ENCODE data around the gene RBBP5. TPM values are rescaled to one million over a fixed set of nuclear protein-coding genes. Genes with fewer than 3 reads are reported as not detected.

RBBP5 gene
- polyA plus RNA-seq, 1 donor from 2014 or later = 24.2 TPM

DNA sequence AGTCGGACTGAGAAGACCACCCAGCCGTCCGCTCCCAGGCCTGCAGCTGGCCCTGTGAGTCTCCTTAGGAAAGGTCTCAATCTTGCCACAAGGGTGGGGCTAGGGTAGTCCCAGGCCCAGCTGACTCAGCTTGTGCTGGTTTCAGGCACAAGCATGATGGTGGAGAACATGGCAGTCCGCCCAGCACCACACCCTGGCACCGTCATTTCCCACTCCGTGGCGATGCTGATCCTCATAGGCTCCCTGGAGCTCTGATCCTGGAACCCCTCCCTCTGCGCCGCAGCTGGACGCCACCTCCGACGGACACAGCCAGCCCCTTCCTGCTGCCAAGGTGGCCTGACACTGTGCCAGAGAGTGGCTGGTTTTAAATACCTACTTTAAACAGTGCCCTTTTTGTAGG is 48.3 kb downstream of the RBBP5 start:
- Histone ChIP-seq H2AFZ (ENCODE audit: low read depth, low read length) (no peak overlapping the region), H3K36me3 (ENCODE audit: insufficient read depth, low read length) (no peaks in the 10 kb centered on the region), H3K9me3 (ENCODE audit: low read length) (no peaks in the 10 kb centered on the region), H3K4me3 (ENCODE audit: low read length) (no peak overlapping the region), H3K27ac (ENCODE audit: low read length) (no peak overlapping the region), H3K9ac (ENCODE audit: low read length) (no peak overlapping the region), H3K79me2 (replicated peaks; ENCODE audit: insufficient read depth, low read length) (no peaks in the 10 kb centered on the region), H3K9me2 (ENCODE audit: insufficient read depth, low read length) (no peaks in the 10 kb centered on the region), H3F3A (ENCODE audit: insufficient read depth, low read length, poor library complexity, severe bottlenecking) (no peaks in the 10 kb centered on the region), H3K27me3 (ENCODE audit: insufficient read depth, low read depth, low read length) (no peaks in the 10 kb centered on the region), H4K20me1 (ENCODE audit: insufficient read depth) (no peaks in the 10 kb centered on the region), H3K4me2 (ENCODE audit: low read length) (no peak overlapping the region)
- TF ChIP-seq POLR2AphosphoS5 (IDR thresholded peaks at IDR 0.05) (no peak), SMC3 (conservative IDR thresholded peaks at IDR 0.05; ENCODE audit: poor library complexity) (no peak), RAD21 (conservative IDR thresholded peaks at IDR 0.05) (no peak), MXI1 (conservative IDR thresholded peaks at IDR 0.05; ENCODE audit: poor library complexity, severe bottlenecking) (no peak), EP300 (conservative IDR thresholded peaks at IDR 0.05; ENCODE audit: poor library complexity, severe bottlenecking) (no peak), EZH2 (IDR thresholded peaks at IDR 0.05; ENCODE audit: borderline replicate concordance, insufficient read depth, low read length, poor library complexity, severe bottlenecking) (no peak), TAF1 (IDR thresholded peaks at IDR 0.05; ENCODE audit: low read depth) (no peak)
- TF ChIP-seq, protein P1, sequence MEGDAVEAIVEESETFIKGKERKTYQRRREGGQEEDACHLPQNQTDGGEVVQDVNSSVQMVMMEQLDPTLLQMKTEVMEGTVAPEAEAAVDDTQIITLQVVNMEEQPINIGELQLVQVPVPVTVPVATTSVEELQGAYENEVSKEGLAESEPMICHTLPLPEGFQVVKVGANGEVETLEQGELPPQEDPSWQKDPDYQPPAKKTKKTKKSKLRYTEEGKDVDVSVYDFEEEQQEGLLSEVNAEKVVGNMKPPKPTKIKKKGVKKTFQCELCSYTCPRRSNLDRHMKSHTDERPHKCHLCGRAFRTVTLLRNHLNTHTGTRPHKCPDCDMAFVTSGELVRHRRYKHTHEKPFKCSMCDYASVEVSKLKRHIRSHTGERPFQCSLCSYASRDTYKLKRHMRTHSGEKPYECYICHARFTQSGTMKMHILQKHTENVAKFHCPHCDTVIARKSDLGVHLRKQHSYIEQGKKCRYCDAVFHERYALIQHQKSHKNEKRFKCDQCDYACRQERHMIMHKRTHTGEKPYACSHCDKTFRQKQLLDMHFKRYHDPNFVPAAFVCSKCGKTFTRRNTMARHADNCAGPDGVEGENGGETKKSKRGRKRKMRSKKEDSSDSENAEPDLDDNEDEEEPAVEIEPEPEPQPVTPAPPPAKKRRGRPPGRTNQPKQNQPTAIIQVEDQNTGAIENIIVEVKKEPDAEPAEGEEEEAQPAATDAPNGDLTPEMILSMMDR (IDR thresholded peaks at IDR 0.05; ENCODE audit: poor library complexity, severe bottlenecking) = no peak
- TF ChIP-seq, protein P2, sequence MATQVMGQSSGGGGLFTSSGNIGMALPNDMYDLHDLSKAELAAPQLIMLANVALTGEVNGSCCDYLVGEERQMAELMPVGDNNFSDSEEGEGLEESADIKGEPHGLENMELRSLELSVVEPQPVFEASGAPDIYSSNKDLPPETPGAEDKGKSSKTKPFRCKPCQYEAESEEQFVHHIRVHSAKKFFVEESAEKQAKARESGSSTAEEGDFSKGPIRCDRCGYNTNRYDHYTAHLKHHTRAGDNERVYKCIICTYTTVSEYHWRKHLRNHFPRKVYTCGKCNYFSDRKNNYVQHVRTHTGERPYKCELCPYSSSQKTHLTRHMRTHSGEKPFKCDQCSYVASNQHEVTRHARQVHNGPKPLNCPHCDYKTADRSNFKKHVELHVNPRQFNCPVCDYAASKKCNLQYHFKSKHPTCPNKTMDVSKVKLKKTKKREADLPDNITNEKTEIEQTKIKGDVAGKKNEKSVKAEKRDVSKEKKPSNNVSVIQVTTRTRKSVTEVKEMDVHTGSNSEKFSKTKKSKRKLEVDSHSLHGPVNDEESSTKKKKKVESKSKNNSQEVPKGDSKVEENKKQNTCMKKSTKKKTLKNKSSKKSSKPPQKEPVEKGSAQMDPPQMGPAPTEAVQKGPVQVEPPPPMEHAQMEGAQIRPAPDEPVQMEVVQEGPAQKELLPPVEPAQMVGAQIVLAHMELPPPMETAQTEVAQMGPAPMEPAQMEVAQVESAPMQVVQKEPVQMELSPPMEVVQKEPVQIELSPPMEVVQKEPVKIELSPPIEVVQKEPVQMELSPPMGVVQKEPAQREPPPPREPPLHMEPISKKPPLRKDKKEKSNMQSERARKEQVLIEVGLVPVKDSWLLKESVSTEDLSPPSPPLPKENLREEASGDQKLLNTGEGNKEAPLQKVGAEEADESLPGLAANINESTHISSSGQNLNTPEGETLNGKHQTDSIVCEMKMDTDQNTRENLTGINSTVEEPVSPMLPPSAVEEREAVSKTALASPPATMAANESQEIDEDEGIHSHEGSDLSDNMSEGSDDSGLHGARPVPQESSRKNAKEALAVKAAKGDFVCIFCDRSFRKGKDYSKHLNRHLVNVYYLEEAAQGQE (IDR thresholded peaks at IDR 0.05; ENCODE audit: borderline replicate concordance) = no peak

GRCh38 chr1:205072881-205073280 is 48.9 kb downstream of the RBBP5 start:
- no peaks in the 10 kb centered on the region for H3K9me2 ChIP-seq (ENCODE audit: insufficient read depth, low read length)
- H3K79me2 ChIP-seq (replicated peaks; ENCODE audit: insufficient read depth, low read length) = no peaks in the 10 kb centered on the region
- H2AFZ ChIP-seq (ENCODE audit: low read depth, low read length) = no peak overlapping the region
- H3K9ac ChIP-seq (ENCODE audit: low read length) = no peak overlapping the region
- H3K9me3 ChIP-seq (ENCODE audit: low read length) = no peaks in the 10 kb centered on the region
- no peak overlapping the region for H3K4me3 ChIP-seq (ENCODE audit: low read length)
- H4K20me1 ChIP-seq (ENCODE audit: insufficient read depth) = no peaks in the 10 kb centered on the region
- no peaks in the 10 kb centered on the region for H3F3A ChIP-seq (ENCODE audit: insufficient read depth, low read length, poor library complexity, severe bottlenecking)
- no peak overlapping the region for H3K27ac ChIP-seq (ENCODE audit: low read length)
- no peaks in the 10 kb centered on the region for H3K36me3 ChIP-seq (ENCODE audit: insufficient read depth, low read length)
- no peak overlapping the region for H3K4me2 ChIP-seq (ENCODE audit: low read length)
- TF ChIP-seq EP300 (conservative IDR thresholded peaks at IDR 0.05; ENCODE audit: poor library complexity, severe bottlenecking) = no peak
- TF ChIP-seq SMC3 (conservative IDR thresholded peaks at IDR 0.05; ENCODE audit: poor library complexity) = no peak
- no peak for TF ChIP-seq TAF1 (IDR thresholded peaks at IDR 0.05; ENCODE audit: low read depth)
- TF ChIP-seq, protein P1 (IDR thresholded peaks at IDR 0.05; ENCODE audit: poor library complexity, severe bottlenecking) = no peak
- TF ChIP-seq EZH2 (IDR thresholded peaks at IDR 0.05; ENCODE audit: borderline replicate concordance, insufficient read depth, low read length, poor library complexity, severe bottlenecking) = no peak
- no peak for TF ChIP-seq RAD21 (conservative IDR thresholded peaks at IDR 0.05)
- H3K27me3 ChIP-seq (ENCODE audit: insufficient read depth, low read depth, low read length) = no peaks in the 10 kb centered on the region

Data from neural cell (in vitro differentiated cells).